Liver (tissue), 9 donors: ENCODE results near the gene SMR3A. TPM values are rescaled to one million over a fixed set of nuclear protein-coding genes. Genes with fewer than 3 reads are reported as not detected.

Source experiments
- DNase-seq: peaks from one replicate; pipeline ENCODE4 v3.0.0-alpha.2; 2017; ENCODE audit warnings: low spot score
- H3K27ac ChIP-seq, 2 donors: one replicate each; pipeline ENCODE4 v1.7.0; 2013; ENCODE audit warnings: inconsistent platforms in 2 of 2, low read length in 2 of 2, control low read depth in 1 of 2, low read depth in 1 of 2, mild to moderate bottlenecking in 1 of 2
- H3K27me3 ChIP-seq, 4 donors: one replicate each; pipeline versions ENCODE4 v1.6.1 to v1.7.0; 2013; ENCODE audit warnings: low read length in 3 of 4, inconsistent platforms in 1 of 4, mild to moderate bottlenecking in 1 of 4, moderate library complexity in 1 of 4; ENCODE audit not compliant: control insufficient read depth in 4 of 4, insufficient read depth in 4 of 4
- H3K36me3 ChIP-seq, 4 donors: one replicate each; pipeline versions ENCODE4 v1.6.1 to v1.7.0; 2013; ENCODE audit warnings: low read length in 3 of 4, mild to moderate bottlenecking in 3 of 4, low read depth in 1 of 4, moderate library complexity in 1 of 4; ENCODE audit not compliant: control insufficient read depth in 4 of 4, insufficient read depth in 3 of 4
- H3K4me1 ChIP-seq, 4 donors: one replicate each; pipeline versions ENCODE4 v1.6.1 to v1.7.0; 2013; ENCODE audit warnings: low read length in 3 of 4, mild to moderate bottlenecking in 3 of 4, moderate library complexity in 1 of 4; ENCODE audit not compliant: control insufficient read depth in 4 of 4, insufficient read depth in 4 of 4
- H3K4me3 ChIP-seq, 3 donors: one replicate each; pipeline versions ENCODE4 v1.6.1 to v1.7.0; 2013; ENCODE audit warnings: low read length in 3 of 3, control low read depth in 1 of 3, low read depth in 1 of 3, mild to moderate bottlenecking in 1 of 3
- H3K9ac ChIP-seq, 2 donors: one replicate each; pipeline ENCODE4 v1.7.0; 2013; ENCODE audit warnings: low read length in 2 of 2, mild to moderate bottlenecking in 2 of 2, moderate library complexity in 2 of 2, control low read depth in 1 of 2, low read depth in 1 of 2
- H3K9me3 ChIP-seq, 4 donors: one replicate each; pipeline versions ENCODE4 v1.6.1 to v1.7.0; 2013; ENCODE audit warnings: low read length in 3 of 4; ENCODE audit not compliant: control insufficient read depth in 4 of 4
- CTCF ChIP-seq: fragments of 150-350 bp; IDR thresholded peaks from 2 replicates; pipeline ENCODE4 v1.5.1; 2017; ENCODE audit warnings: improper control_type of control experiment, low read depth, low read length; ENCODE audit not compliant: missing input control
- FOXA1 ChIP-seq: IDR thresholded peaks from 2 replicates; pipeline ENCODE4 v1.6.1; 2016; ENCODE audit warnings: antibody characterized with exemption
- FOXA2 ChIP-seq: IDR thresholded peaks from 2 replicates; pipeline ENCODE4 v1.6.1; 2016; ENCODE audit warnings: antibody characterized with exemption
- GABPA ChIP-seq, 2 donors: IDR thresholded peaks in 1 of 2; conservative IDR thresholded peaks in 1 of 2; 2 replicates each; pipeline ENCODE4 v1.6.1; 2016; ENCODE audit warnings: antibody characterized with exemption in 2 of 2, mild to moderate bottlenecking in 1 of 2, moderate library complexity in 1 of 2
- HNF4A ChIP-seq, 2 donors: conservative IDR thresholded peaks; 2 replicates each; pipeline ENCODE4 v1.6.1; 2016; ENCODE audit warnings: antibody characterized with exemption in 2 of 2, mild to moderate bottlenecking in 2 of 2
- JUND ChIP-seq, 2 donors: IDR thresholded peaks; 2 replicates each; pipeline ENCODE4 v1.6.1; 2016; ENCODE audit warnings: antibody characterized with exemption in 2 of 2
- NR2F2 ChIP-seq: IDR thresholded peaks from 2 replicates; pipeline ENCODE4 v1.6.1; 2016; ENCODE audit warnings: antibody characterized with exemption
- SP1 ChIP-seq: IDR thresholded peaks from 2 replicates; pipeline ENCODE4 v1.6.1; 2018; ENCODE audit warnings: antibody characterized with exemption, mild to moderate bottlenecking
- TAF1 ChIP-seq: conservative IDR thresholded peaks from 2 replicates; pipeline ENCODE4 v1.6.1; 2016; ENCODE audit warnings: antibody characterized with exemption, mild to moderate bottlenecking
- YY1 ChIP-seq: IDR thresholded peaks from 2 replicates; pipeline ENCODE4 v1.6.1; 2016; ENCODE audit warnings: antibody characterized with exemption, mild to moderate bottlenecking
- ZBTB33 ChIP-seq: IDR thresholded peaks from 2 replicates; pipeline ENCODE4 v1.6.1; 2016; ENCODE audit warnings: antibody characterized with exemption
- WGBS: extraction: QIAGEN DNeasy Blood & Tissue Kit; methylation state at CpG from one replicate; pipeline ENCODE4 v1.1.7; 2013; 5-methylcytosine and 5-hydroxymethylcytosine counted together
- polyA plus RNA-seq, 2 donors: library from polyadenylated mRNA; stranded (reverse) in 1 of 2; unstranded in 1 of 2; fragments of 200-250 nt in 1 of 2; fragments of >200 nt in 1 of 2; fragmentation: Nextera tagmentation in 1 of 2; extraction: Ambion mirVana in 1 of 2; gene quantifications; one replicate each; pipeline versions ENCODE4 v1.2.1 to v1.2.3, GENCODE V29; 2013 to 2015
- total RNA-seq, 2 donors: library from RNA; depleted of rRNA; stranded (reverse); fragments of >200 nt; gene quantifications; one replicate each; pipeline ENCODE4 v1.2.3, GENCODE V29; 2014
- TF ChIP-seq, protein P1 (sequence below): IDR thresholded peaks from 2 replicates; pipeline ENCODE4 v1.6.1; 2016; ENCODE audit warnings: antibody characterized with exemption
- TF ChIP-seq, protein P2 (sequence below): IDR thresholded peaks from 2 replicates; pipeline ENCODE4 v1.6.1; 2016; ENCODE audit warnings: antibody characterized with exemption, mild to moderate bottlenecking
- TF ChIP-seq, protein P3 (sequence below): IDR thresholded peaks from 2 replicates; pipeline ENCODE4 v1.6.1; 2016; ENCODE audit warnings: antibody characterized with exemption
- donor health status: healthy.
- donor health status: healthy.
- donor health status: healthy.
- donor health status: healthy.
- donor health status: healthy.

Gene SMR3A
- total RNA-seq (not detected), polyA plus RNA-seq (not detected)

- Histone ChIP-seq H3K36me3 (no peaks in the 10 kb centered on the region), H3K27ac (no peak within 1 kb of the TSS), H3K4me3 (no peak within 1 kb of the TSS), H3K9ac (no peak within 1 kb of the TSS), H3K9me3 (no peaks in the 10 kb centered on the region), H3K4me1 (no peaks in the 10 kb centered on the region), H3K27me3 (no peaks in the 10 kb centered on the region)
- WGBS = 70% methylated on average over 3 of the region's 3 CpGs
- TF ChIP-seq GABPA (IDR thresholded peaks at IDR 0.05 in 1 of 2, conservative IDR thresholded peaks at IDR 0.05 in 1 of 2) (no peak), TAF1 (no peak), CTCF (no peak), ZBTB33 (no peak), SP1 (no peak), FOXA1 (no peak), HNF4A (conservative IDR thresholded peaks at IDR 0.05) (no peak)
- TF ChIP-seq, protein P1, sequence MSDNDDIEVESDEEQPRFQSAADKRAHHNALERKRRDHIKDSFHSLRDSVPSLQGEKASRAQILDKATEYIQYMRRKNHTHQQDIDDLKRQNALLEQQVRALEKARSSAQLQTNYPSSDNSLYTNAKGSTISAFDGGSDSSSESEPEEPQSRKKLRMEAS = no peak
- no peak for DNase-seq
Observed at GRCh38 chr4:70360460-70360859, at the start of gene SMR3A. SMR3A (plus strand) TSS chr4:70360760; CDS start chr4:70362116, 1,356 bp downstream.

- no peak for DNase-seq
- no peaks in the 10 kb centered on the region for H3K27me3 ChIP-seq
- no peak overlapping the region for H3K4me3 ChIP-seq
- H3K9ac ChIP-seq = no peak overlapping the region
- no peaks in the 10 kb centered on the region for H3K36me3 ChIP-seq
- H3K4me1 ChIP-seq = no peaks in the 10 kb centered on the region
- H3K27ac ChIP-seq = no peak overlapping the region
- TF ChIP-seq ZBTB33 (no peak), YY1 (no peak), JUND (IDR thresholded peaks at IDR 0.05) (no peak), TAF1 (no peak), GABPA (IDR thresholded peaks at IDR 0.05 in 1 of 2, conservative IDR thresholded peaks at IDR 0.05 in 1 of 2) (no peak), NR2F2 (no peak), SP1 (no peak), FOXA1 (no peak), FOXA2 (no peak)
- TF ChIP-seq, protein P2, sequence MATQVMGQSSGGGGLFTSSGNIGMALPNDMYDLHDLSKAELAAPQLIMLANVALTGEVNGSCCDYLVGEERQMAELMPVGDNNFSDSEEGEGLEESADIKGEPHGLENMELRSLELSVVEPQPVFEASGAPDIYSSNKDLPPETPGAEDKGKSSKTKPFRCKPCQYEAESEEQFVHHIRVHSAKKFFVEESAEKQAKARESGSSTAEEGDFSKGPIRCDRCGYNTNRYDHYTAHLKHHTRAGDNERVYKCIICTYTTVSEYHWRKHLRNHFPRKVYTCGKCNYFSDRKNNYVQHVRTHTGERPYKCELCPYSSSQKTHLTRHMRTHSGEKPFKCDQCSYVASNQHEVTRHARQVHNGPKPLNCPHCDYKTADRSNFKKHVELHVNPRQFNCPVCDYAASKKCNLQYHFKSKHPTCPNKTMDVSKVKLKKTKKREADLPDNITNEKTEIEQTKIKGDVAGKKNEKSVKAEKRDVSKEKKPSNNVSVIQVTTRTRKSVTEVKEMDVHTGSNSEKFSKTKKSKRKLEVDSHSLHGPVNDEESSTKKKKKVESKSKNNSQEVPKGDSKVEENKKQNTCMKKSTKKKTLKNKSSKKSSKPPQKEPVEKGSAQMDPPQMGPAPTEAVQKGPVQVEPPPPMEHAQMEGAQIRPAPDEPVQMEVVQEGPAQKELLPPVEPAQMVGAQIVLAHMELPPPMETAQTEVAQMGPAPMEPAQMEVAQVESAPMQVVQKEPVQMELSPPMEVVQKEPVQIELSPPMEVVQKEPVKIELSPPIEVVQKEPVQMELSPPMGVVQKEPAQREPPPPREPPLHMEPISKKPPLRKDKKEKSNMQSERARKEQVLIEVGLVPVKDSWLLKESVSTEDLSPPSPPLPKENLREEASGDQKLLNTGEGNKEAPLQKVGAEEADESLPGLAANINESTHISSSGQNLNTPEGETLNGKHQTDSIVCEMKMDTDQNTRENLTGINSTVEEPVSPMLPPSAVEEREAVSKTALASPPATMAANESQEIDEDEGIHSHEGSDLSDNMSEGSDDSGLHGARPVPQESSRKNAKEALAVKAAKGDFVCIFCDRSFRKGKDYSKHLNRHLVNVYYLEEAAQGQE = no peak
- TF ChIP-seq, protein P3, sequence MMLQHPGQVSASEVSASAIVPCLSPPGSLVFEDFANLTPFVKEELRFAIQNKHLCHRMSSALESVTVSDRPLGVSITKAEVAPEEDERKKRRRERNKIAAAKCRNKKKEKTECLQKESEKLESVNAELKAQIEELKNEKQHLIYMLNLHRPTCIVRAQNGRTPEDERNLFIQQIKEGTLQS = no peak
- no peaks in the 10 kb centered on the region for H3K9me3 ChIP-seq
Observed at GRCh38 chr4:70313736-70314135, 46.8 kb upstream of the SMR3A start.
